Stimulated activated CD8-positive, alpha-beta memory T cell treated with anti-CD3 and anti-CD28 coated beads, Interleukin-7, amount 100 ng/mL, for 24 hours (primary cell): Measurements from ENCODE around the gene MED1.
"Not testable (repeated sequence)": the region's sequence is repeated elsewhere in the genome, so short reads cannot be mapped to it uniquely, and the experiment has no call there.

Experiments
- DNase-seq: peaks from one replicate; pipeline ENCODE4 v3.0.0-alpha.2; 2020; ENCODE audit warnings: low read depth

MED1 gene

GRCh38 chr17:39439868-39440267 is 11.2 kb downstream of the MED1 start:
- DNase-seq: not testable (repeated sequence)

- no peak for DNase-seq
Measured at GRCh38 chr17:39429600-39429999, 21.5 kb downstream of the MED1 start.

GRCh38 chr17:39416141-39416540 is 34.9 kb downstream of the MED1 start:
- no peak for DNase-seq

GRCh38 chr17:39410279-39410678 is 40.8 kb downstream of the MED1 start:
- no peak for DNase-seq

- DNase-seq: no peak
Measured at GRCh38 chr17:39408360-39408759, 42.7 kb downstream of the MED1 start.

GRCh38 chr17:39406951-39407350 is 44.1 kb downstream of the MED1 start:
- DNase-seq: no peak

GRCh38 chr17:39405436-39405835 is 45.6 kb downstream of the MED1 start:
- DNase-seq: no peak

GRCh38 chr17:39404542-39405378 is 46.3 kb downstream of the MED1 start:
- no peak for DNase-seq

GRCh38 chr17:39402890-39403605 is 48.0 kb downstream of the MED1 start:
- no peak for DNase-seq

GRCh38 chr17:39402244-39402889 is 48.7 kb downstream of the MED1 start:
- DNase-seq: peak; percentile 75

GRCh38 chr17:39401412-39402243 is 49.4 kb downstream of the MED1 start, which contains the start of gene FBXL20:
Gene FBXL20 (minus strand): TSS chr17:39401626. CDS start chr17:39401402, 224 bp downstream.
- peak; percentile 84 for DNase-seq

- no peak for DNase-seq
Measured at GRCh38 chr17:39400547-39401411, 50.3 kb downstream of the MED1 start.

GRCh38 chr17:39399791-39400190 is 51.3 kb downstream of the MED1 start:
- no peak for DNase-seq

GRCh38 chr17:39393736-39394135 is 57.3 kb downstream of the MED1 start:
- no peak for DNase-seq

- DNase-seq: no peak
Measured at GRCh38 chr17:39391448-39391847, 59.6 kb downstream of the MED1 start.

- no peak for DNase-seq
Measured at GRCh38 chr17:39385040-39385439, 66.0 kb downstream of the MED1 start.

- DNase-seq: no peak
Measured at GRCh38 chr17:39380144-39380543, 70.9 kb downstream of the MED1 start.

- DNase-seq: no peak
Measured at GRCh38 chr17:39376434-39376833, 74.6 kb downstream of the MED1 start.

- DNase-seq: not testable (repeated sequence)
Measured at GRCh38 chr17:39367805-39368204, 83.3 kb downstream of the MED1 start.

GRCh38 chr17:39365872-39366271 is 85.2 kb downstream of the MED1 start:
- DNase-seq: no peak

- no peak for DNase-seq
Measured at GRCh38 chr17:39365242-39365641, 85.8 kb downstream of the MED1 start.
